AG10803 (cell line): Measurements from ENCODE around the gene TRAF2.

Experiments
- DNase-seq: peaks from one replicate; pipeline ENCODE4 v3.0.0; 2010; ENCODE audit warnings: low read depth
- H3K4me3 ChIP-seq: 2 replicates; pipeline ENCODE4 v1.5.1; 2011; ENCODE audit warnings: mild to moderate bottlenecking, low read length, control low read depth
- TF ChIP-seq, protein P1 (sequence below): conservative IDR thresholded peaks from 2 replicates; pipeline ENCODE4 v1.5.1; 2011; ENCODE audit warnings: mild to moderate bottlenecking, low read length, control low read depth, inconsistent platforms

Gene TRAF2

DNA sequence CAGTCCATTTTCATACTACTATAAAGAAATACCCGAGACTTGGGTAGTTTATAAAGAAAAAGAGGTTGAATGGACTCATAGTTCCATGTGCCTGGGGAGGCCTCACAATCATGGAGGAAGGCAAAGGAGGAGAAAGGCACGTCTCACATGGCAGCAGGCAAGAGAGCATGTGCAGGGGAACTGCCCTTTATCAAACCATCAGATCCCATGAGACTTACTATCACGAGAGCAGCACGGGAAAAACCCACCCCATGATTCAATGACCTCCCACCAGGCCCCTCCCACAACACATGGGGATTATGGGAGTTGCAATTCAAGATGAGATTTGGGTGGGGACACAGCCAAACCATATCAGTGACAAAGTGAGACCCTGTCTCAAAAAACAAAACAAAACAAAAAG, 19.9 kb downstream of the TRAF2 start:
- no peak overlapping the region for H3K4me3 ChIP-seq
- DNase-seq, result no peak
- TF ChIP-seq, protein P1, sequence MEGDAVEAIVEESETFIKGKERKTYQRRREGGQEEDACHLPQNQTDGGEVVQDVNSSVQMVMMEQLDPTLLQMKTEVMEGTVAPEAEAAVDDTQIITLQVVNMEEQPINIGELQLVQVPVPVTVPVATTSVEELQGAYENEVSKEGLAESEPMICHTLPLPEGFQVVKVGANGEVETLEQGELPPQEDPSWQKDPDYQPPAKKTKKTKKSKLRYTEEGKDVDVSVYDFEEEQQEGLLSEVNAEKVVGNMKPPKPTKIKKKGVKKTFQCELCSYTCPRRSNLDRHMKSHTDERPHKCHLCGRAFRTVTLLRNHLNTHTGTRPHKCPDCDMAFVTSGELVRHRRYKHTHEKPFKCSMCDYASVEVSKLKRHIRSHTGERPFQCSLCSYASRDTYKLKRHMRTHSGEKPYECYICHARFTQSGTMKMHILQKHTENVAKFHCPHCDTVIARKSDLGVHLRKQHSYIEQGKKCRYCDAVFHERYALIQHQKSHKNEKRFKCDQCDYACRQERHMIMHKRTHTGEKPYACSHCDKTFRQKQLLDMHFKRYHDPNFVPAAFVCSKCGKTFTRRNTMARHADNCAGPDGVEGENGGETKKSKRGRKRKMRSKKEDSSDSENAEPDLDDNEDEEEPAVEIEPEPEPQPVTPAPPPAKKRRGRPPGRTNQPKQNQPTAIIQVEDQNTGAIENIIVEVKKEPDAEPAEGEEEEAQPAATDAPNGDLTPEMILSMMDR, result no peak

DNA sequence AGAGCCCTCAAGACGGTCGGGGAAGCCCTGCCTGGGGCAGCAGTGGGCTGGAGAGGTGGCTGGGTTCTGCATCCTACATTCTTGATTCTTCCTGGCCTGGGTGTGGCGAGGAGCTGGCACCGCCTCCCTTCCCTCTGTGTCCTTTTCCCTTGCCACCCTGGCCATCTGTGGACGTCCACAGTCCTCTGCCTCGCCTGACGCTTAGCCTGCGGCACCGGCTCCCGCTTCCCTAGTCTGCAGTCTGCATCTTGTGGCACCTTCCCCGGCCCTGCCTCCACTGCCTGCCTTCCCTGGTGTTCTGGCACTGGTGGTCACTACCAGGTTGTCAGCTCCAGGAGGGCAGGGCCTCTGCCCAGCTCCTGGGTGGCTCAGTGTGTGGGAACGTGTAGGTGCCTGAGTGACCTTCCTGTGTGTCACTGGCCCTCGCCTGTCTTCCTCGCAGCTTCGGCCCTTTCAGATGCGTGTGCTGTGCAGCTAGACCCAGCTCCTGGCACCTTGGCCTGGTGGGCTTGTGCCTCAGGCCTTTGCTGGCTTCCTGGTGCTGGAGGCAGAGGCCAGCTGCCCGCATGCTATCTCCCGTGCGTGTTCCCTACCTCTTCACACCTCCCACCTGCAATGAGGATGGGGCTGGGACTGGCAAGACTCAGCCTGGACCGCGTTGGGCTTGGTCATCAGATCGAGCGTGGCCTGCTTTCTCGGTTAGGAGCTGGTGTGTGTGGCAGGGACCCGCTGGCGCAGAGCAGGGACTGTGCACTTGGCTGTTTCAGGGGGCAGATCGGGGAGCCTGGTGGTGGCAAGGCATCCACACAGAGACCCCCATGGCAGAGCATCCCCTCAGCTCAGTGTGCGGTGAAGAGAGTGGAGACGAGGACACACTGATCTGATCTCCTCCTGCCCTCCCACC, 20.9 kb downstream of the TRAF2 start:
- no peak for DNase-seq
- no peak overlapping the region for H3K4me3 ChIP-seq
- TF ChIP-seq, protein P1, result no peak

- no peak overlapping the region for H3K4me3 ChIP-seq
- TF ChIP-seq, protein P1, result no peak
- no peak for DNase-seq
These were observed 24.0 kb downstream of the TRAF2 start for GRCh38 chr9:136910197-136910900.

GRCh38 chr9:136910901-136911245, 24.6 kb downstream of the TRAF2 start:
- DNase-seq, result no peak
- H3K4me3 ChIP-seq, result no peak overlapping the region
- TF ChIP-seq, protein P1, result no peak

- TF ChIP-seq, protein P1, result no peak
- no peak overlapping the region for H3K4me3 ChIP-seq
- no peak for DNase-seq
These were observed 27.6 kb downstream of the TRAF2 start for GRCh38 chr9:136913701-136914438.

DNA sequence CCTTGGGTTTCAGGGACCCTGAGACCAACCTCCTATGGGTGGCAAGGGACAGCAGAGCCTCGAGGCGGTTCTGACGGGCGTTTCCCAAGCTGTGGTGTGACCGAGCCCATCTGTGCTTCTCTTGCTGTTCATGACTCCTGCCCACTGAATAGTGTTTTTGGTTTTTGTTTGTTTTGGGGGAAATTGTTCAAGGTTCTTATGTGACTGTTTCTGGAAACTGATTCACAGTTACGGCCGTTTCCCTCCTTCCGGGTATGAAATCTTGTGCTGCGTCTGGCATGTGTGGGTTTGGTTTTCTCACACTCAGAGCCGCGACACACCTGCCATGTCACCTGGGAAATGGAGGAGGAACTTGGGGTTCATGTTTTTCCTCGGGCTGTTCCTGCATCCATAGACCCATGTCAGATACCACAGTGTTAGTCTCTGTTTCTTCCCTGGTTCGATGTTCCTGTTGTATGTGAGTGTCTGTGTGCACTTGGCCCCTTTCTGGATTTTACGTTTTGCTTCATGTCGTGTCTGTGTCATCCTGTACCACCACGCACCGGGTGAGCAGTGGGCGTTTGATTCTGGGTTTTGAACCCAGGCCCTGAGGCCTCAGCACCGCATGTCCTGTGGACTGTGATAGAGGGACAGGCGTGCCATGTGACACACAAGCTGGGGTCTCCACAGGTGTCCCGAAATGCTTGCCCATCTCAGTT, 29.5 kb downstream of the TRAF2 start:
- no peak for DNase-seq
- H3K4me3 ChIP-seq, result no peak overlapping the region
- TF ChIP-seq, protein P1, result no peak
